K562 (cell line): ENCODE measurements around the gene SPEF1. TPM values are rescaled to one million over a fixed set of nuclear protein-coding genes. Genes with fewer than 3 reads are reported as not detected.

Source experiments
- CBX2 ChIP-seq: fragments of 200-600 bp; sonication (generic); IDR thresholded peaks from one replicate; pipeline ENCODE4 v1.6.1; 2012; ENCODE audit warnings: mild to moderate bottlenecking, low read length, inconsistent platforms; ENCODE audit not compliant: insufficient read depth, poor library complexity, severe bottlenecking
- FOXA1 ChIP-seq: fragments of 450-650 bp; IDR thresholded peaks from 2 replicates; pipeline ENCODE4 v1.6.1; 2016; ENCODE audit warnings: mild to moderate bottlenecking, borderline replicate concordance
- GATAD2B ChIP-seq: fragments of 450-650 bp; IDR thresholded peaks from 2 replicates; pipeline ENCODE4 v1.6.1; 2017; ENCODE audit warnings: mild to moderate bottlenecking, borderline replicate concordance
- HNRNPLL ChIP-seq: fragments of 200-400 bp; formaldehyde crosslinking; IDR thresholded peaks from 2 replicates; pipeline ENCODE4 v1.6.1; 2017; ENCODE audit warnings: low read length, low read depth, mild to moderate bottlenecking; ENCODE audit not compliant: poor library complexity, severe bottlenecking
- KHSRP ChIP-seq: fragments of 450-650 bp; IDR thresholded peaks from 2 replicates; pipeline ENCODE4 v1.6.1; 2017
- POLR2A ChIP-seq: fragments of 450-650 bp; conservative IDR thresholded peaks from 2 replicates; pipeline ENCODE4 v1.6.1; 2016
- SIRT6 ChIP-seq: IDR thresholded peaks from one replicate; pipeline ENCODE4 v1.6.1; 2012; ENCODE audit warnings: low read depth, mild to moderate bottlenecking, control low read depth, inconsistent platforms, low read length, moderate library complexity
- ZNF75A ChIP-seq: fragments of 450-650 bp; formaldehyde crosslinking; IDR thresholded peaks from 2 replicates; pipeline ENCODE4 v1.4.0; 2020; ENCODE audit warnings: mild to moderate bottlenecking
- ZSCAN29 ChIP-seq: fragments of 450-650 bp; IDR thresholded peaks from 2 replicates; pipeline ENCODE4 v1.6.1; 2017
- polyA plus RNA-seq, 8 experiments: library from polyadenylated mRNA; depleted of rRNA in 4 of 8; stranded (reverse) in 5 of 8; unstranded in 3 of 8; fragments of >200 nt; fragmentation: Nextera tagmentation in 2 of 8; fragmentation: Illumina TruSeq in 1 of 8; extraction: Ambion mirVana in 2 of 8; extraction: Trizol in 1 of 8; gene quantifications; 2 replicates each; pipeline versions ENCODE4 v1.2.1 to v1.2.3, GENCODE V29; 2011 to 2014; ENCODE audit warnings: inconsistent platforms in 1 of 8, missing spikeins in 1 of 8
- total RNA-seq, 7 experiments: library from RNA; depleted of rRNA in 6 of 7; stranded (reverse); fragments of >200 nt in 6 of 7; fragmentation: Illumina TruSeq in 2 of 7; extraction: Trizol in 2 of 7; gene quantifications; 2 replicates each; pipeline versions ENCODE4 v1.2.1 to v1.2.3, GENCODE V29; 2011 to 2021; ENCODE audit warnings: low replicate concordance in 1 of 7
- TF ChIP-seq, protein P1 (sequence below), 2 experiments: fragments of 450-650 bp; formaldehyde crosslinking in 1 of 2; IDR thresholded peaks; 2 replicates each; pipeline versions ENCODE4 v1.4.0 to v1.6.1; 2014 to 2020; ENCODE audit warnings: mild to moderate bottlenecking in 2 of 2, borderline replicate concordance in 1 of 2, low read depth in 1 of 2
- TF ChIP-seq, protein P2 (sequence below), 2 experiments: fragments of 450-650 bp in 1 of 2; sonication (generic) in 1 of 2; formaldehyde crosslinking in 1 of 2; IDR thresholded peaks in 1 of 2; conservative IDR thresholded peaks in 1 of 2; 2 replicates each; pipeline versions ENCODE4 v1.6.1 to v1.8.1; 2016 to 2023; ENCODE audit warnings: mild to moderate bottlenecking in 2 of 2, moderate library complexity in 2 of 2, inconsistent platforms in 1 of 2, missing genetic modification reagents in 1 of 2
- TF ChIP-seq, protein P3 (sequence below): fragments of 250-450 bp; sonication (Bioruptor Pico); IDR thresholded peaks from 2 replicates; pipeline ENCODE4 v1.4.0; 2020; ENCODE audit warnings: borderline replicate concordance
- TF ChIP-seq, protein P4 (sequence below): fragments of 250-450 bp; sonication (Bioruptor Pico); IDR thresholded peaks from 2 replicates; pipeline ENCODE4 v1.8.0; 2022; ENCODE audit warnings: moderate library complexity, mild to moderate bottlenecking, inconsistent platforms
- TF ChIP-seq, protein P5 (sequence below): fragments of 250-450 bp; sonication (Bioruptor Pico); IDR thresholded peaks from 2 replicates; pipeline ENCODE4 v1.5.0; 2021

Gene SPEF1
- total and polyA plus RNA-seq, 9 of the 15 experiments (the other 6 are each of a cell fraction or from before 2014, with no cell fraction given): not detected

DNA sequence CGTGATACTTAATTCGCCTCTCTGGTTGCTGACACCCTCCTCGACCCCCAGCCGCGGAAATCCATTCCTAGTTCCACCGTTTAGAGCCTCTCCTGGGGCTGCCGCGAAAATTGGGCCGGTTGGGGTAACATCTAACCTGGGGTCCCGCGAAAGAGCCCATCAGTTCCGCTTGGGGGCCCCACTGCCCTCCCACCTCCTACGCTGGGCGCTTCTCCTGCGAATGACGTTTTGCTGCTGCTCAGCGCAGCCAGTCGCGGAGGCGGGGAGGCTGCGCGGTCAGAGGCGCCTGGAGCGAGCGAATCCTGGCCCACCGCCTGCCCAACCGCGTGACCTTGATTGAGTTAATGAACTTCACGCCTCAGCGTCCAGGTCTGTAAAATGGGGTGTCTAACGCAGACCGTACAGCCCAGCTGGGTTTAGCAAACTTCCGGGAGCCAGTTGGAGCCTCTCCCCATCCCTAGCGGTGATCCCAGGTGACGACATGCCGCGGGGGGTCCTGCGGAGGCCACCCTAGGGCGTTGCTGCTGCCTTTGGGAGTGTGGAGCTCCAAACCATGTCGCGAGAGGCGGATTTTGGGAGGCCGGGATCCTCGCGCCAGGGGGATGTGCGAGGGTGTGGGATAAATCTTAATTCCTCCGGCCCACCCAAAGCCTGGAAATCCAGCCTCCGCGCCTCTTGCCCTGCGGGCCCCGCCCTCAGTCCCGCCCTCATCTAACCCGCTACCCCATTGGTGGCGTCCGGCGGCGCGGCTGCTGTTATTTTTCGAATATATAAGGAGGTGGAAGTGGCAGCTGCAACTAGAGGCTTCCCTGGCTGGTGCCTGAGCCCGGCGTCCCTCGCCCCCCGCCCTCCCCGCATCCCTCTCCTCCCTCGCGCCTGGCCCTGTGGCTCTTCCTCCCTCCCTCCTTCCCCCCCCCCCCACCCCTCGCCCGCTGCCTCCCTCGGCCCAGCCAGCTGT, 14.5 kb upstream of the SPEF1 start, which contains the start of gene CDC25B (continued):
- TF ChIP-seq, protein P1, sequence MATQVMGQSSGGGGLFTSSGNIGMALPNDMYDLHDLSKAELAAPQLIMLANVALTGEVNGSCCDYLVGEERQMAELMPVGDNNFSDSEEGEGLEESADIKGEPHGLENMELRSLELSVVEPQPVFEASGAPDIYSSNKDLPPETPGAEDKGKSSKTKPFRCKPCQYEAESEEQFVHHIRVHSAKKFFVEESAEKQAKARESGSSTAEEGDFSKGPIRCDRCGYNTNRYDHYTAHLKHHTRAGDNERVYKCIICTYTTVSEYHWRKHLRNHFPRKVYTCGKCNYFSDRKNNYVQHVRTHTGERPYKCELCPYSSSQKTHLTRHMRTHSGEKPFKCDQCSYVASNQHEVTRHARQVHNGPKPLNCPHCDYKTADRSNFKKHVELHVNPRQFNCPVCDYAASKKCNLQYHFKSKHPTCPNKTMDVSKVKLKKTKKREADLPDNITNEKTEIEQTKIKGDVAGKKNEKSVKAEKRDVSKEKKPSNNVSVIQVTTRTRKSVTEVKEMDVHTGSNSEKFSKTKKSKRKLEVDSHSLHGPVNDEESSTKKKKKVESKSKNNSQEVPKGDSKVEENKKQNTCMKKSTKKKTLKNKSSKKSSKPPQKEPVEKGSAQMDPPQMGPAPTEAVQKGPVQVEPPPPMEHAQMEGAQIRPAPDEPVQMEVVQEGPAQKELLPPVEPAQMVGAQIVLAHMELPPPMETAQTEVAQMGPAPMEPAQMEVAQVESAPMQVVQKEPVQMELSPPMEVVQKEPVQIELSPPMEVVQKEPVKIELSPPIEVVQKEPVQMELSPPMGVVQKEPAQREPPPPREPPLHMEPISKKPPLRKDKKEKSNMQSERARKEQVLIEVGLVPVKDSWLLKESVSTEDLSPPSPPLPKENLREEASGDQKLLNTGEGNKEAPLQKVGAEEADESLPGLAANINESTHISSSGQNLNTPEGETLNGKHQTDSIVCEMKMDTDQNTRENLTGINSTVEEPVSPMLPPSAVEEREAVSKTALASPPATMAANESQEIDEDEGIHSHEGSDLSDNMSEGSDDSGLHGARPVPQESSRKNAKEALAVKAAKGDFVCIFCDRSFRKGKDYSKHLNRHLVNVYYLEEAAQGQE (IDR thresholded peaks at IDR 0.05; ENCODE audit: borderline replicate concordance): 0 out of 2 replicates have a peak, but pooled peaks have one; percentile 9
- TF ChIP-seq, protein P1 (CRISPR knock-in tag; IDR thresholded peaks at IDR 0.05; ENCODE audit: low read depth): no peak
- TF ChIP-seq ZSCAN29: no peak
- TF ChIP-seq, protein P2, sequence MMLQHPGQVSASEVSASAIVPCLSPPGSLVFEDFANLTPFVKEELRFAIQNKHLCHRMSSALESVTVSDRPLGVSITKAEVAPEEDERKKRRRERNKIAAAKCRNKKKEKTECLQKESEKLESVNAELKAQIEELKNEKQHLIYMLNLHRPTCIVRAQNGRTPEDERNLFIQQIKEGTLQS (IDR thresholded peaks at IDR 0.05): peak; percentile 59; the same call in 1 of the 2 replicates
- TF ChIP-seq, protein P2 (CRISPR knock-in tag; conservative IDR thresholded peaks at IDR 0.05): no peak
- TF ChIP-seq, protein P3, sequence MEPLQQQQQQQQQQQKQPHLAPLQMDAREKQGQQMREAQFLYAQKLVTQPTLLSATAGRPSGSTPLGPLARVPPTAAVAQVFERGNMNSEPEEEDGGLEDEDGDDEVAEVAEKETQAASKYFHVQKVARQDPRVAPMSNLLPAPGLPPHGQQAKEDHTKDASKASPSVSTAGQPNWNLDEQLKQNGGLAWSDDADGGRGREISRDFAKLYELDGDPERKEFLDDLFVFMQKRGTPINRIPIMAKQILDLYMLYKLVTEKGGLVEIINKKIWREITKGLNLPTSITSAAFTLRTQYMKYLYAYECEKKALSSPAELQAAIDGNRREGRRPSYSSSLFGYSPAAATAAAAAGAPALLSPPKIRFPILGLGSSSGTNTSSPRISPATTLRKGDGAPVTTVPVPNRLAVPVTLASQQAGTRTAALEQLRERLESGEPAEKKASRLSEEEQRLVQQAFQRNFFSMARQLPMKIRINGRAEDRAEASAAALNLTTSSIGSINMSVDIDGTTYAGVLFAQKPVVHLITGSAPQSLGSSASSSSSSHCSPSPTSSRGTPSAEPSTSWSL (CRISPR knock-in tag): no peak
- TF ChIP-seq, protein P4, sequence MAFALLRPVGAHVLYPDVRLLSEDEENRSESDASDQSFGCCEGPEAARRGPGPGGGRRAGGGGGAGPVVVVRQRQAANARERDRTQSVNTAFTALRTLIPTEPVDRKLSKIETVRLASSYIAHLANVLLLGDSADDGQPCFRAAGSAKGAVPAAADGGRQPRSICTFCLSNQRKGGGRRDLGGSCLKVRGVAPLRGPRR (CRISPR knock-in tag): no peak
- TF ChIP-seq, protein P5, sequence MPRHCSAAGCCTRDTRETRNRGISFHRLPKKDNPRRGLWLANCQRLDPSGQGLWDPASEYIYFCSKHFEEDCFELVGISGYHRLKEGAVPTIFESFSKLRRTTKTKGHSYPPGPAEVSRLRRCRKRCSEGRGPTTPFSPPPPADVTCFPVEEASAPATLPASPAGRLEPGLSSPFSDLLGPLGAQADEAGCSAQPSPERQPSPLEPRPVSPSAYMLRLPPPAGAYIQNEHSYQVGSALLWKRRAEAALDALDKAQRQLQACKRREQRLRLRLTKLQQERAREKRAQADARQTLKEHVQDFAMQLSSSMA: no peak
- peak; percentile 66 for TF ChIP-seq POLR2A
- TF ChIP-seq CBX2: no peak
- TF ChIP-seq ZNF75A (CRISPR knock-in tag): no peak
- TF ChIP-seq GATAD2B: 0 out of 2 replicates have a peak, but pooled peaks have one; percentile 18
- no peak for TF ChIP-seq KHSRP
- no peak for TF ChIP-seq SIRT6
- TF ChIP-seq HNRNPLL: no peak
- TF ChIP-seq FOXA1: no peak
